T-helper 9 cell (primary cell): ENCODE data around the gene GJB2.

Experiments used
- DNase-seq: peaks from one replicate; pipeline ENCODE4 v3.0.0-alpha.2; 2020

The GJB2 gene

GRCh38 chr13:20192158-20192835, 441 bp downstream of the GJB2 start:
- no peak for DNase-seq

DNA sequence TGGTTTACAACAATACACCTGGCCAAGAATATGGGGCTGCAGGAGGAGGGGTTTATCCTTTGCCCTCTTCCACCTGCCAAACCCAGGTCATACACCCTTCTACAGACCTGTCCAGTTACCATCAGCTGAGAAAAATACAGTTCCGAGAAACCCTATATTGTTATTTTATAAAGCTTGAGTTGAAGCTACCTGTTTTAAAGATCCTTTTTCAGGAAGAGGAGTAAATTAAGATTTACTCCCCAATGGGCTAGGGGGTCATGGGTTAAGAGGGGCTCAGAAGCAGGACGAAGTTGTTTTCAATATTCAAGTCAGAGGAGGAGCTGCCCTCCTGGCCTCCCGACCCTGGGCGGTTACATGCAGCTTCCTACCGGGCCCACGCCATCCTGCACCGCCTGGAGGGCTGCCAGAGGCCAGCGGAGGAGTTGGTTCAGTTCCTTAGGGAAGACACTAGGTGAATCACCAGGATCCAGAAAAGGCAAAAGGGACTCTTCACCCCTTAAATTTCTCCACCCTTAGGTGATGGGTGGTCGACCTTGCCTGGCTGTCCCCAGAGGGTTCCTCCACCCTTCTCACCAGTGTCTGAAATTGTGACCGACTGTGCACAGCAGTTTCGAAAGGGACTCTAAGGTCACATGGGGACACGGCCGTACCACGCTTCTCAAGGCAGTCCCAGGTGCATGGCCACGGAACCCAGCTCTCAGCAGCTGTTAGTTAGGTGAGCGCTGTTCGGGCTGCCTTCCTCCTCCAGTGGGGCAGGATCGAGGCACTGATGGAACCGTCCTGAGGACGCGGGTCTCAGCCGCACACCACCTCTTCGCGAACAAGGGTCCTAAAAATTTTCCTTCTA, 1.2 kb downstream of the GJB2 start:
- DNase-seq: no peak

- DNase-seq: no peak
Measured at GRCh38 chr13:20190481-20191310, 2.0 kb downstream of the GJB2 start.

- DNase-seq: no peak
Measured at GRCh38 chr13:20190076-20190475, 2.7 kb downstream of the GJB2 start.

DNA sequence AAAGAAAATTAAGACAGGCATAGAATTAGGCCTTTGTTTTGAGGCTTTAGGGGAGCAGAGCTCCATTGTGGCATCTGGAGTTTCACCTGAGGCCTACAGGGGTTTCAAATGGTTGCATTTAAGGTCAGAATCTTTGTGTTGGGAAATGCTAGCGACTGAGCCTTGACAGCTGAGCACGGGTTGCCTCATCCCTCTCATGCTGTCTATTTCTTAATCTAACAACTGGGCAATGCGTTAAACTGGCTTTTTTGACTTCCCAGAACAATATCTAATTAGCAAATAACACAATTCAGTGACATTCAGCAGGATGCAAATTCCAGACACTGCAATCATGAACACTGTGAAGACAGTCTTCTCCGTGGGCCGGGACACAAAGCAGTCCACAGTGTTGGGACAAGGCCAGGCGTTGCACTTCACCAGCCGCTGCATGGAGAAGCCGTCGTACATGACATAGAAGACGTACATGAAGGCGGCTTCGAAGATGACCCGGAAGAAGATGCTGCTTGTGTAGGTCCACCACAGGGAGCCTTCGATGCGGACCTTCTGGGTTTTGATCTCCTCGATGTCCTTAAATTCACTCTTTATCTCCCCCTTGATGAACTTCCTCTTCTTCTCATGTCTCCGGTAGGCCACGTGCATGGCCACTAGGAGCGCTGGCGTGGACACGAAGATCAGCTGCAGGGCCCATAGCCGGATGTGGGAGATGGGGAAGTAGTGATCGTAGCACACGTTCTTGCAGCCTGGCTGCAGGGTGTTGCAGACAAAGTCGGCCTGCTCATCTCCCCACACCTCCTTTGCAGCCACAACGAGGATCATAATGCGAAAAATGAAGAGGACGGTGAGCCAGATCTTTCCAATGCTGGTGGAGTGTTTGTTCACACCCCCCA, 3.8 kb downstream of the GJB2 start:
- DNase-seq: no peak

DNA sequence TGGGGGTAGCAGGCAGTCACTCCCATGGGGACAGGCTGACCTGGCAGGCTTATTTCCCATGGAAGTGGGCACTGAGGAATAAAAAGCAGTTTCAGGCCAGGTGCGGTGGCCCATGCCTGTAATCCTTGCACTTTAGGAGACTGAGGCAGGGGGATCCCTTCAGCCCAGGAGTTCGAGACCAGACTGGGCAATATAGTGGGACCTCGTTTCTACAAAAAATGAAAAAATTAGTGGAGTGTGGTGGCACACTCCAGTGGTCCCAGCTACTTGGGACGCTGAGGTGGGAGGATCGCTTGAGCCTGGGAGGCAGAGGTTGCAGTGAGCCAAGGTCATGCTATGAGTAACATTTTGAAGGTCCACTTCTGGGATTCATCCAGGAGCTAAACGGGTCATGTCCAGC, 6.0 kb downstream of the GJB2 start:
- DNase-seq: no peak

GRCh38 chr13:20185366-20186056, 7.2 kb downstream of the GJB2 start:
- DNase-seq: no peak

GRCh38 chr13:20182231-20182846, 10.4 kb downstream of the GJB2 start:
- DNase-seq: no peak

- no peak for DNase-seq
Measured at GRCh38 chr13:20181188-20181587, 11.6 kb downstream of the GJB2 start.

GRCh38 chr13:20178156-20178555, 14.6 kb downstream of the GJB2 start:
- DNase-seq: no peak

DNA sequence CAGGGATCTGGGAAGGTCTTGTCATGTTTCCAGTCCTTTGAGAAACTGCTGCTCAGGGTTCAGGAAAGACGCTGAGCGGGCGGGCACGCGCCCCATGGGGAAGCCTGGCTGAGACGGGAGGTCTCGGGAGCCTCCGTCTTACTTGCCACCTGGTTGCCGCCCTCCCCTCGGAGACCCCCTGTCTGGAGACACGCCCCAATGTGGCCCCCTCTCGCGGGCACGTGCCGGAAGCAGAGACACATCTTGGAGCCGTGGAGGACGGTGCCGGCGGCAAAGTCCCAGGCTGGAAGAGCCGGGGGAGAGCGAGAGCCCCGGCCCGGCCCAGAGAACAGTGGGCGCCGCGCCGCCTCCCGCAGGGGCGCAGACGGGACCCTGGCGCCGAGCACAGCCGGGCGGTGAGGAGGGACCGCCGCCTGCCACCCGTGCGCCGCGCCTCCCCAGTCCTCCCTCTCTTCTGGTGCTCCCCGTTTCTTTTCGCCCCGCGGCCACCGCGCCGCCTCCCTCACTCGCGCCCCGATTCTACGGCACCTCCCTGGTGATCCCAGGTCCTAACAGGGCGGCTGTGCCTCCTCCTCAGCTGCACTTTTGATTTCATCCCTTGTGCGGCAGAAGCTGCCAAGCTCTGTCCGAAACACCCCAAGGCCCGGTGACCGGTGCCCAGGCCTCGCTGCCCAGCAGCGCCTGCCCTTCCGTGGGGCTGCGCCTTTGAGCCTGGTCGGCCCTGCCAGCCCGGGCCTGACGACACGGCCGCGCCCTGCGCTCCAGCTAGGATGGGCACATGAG, 15.5 kb downstream of the GJB2 start:
- DNase-seq: no peak

GRCh38 chr13:20175907-20176652, 16.7 kb downstream of the GJB2 start:
- no peak for DNase-seq

DNA sequence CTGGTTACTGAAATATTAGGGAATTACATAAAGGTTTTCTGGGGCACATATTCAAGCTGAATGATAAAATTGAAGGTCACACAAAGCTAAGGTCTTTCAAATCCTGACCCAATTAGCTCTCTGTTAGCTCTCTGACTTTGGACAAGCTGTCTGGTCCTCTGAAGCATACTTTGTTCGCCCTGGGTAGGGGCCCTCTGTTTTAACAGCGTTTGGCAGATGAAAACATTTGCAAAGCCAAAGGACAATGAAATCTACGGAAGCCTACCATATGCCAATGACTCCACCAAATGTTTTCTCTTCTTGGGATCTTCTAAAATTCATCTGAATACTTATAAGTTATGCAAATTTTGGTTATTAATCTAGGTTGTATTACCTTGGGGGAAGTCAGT, 17.3 kb downstream of the GJB2 start:
- DNase-seq: no peak

- no peak for DNase-seq
Measured at GRCh38 chr13:20174656-20175405, 17.9 kb downstream of the GJB2 start.

GRCh38 chr13:20173116-20173746, 19.5 kb downstream of the GJB2 start:
- no peak for DNase-seq

GRCh38 chr13:20171364-20171763, 21.4 kb downstream of the GJB2 start:
- no peak for DNase-seq

- DNase-seq: no peak
Measured at GRCh38 chr13:20170921-20171320, 21.8 kb downstream of the GJB2 start.

- no peak for DNase-seq
Measured at GRCh38 chr13:20168396-20168795, 24.3 kb downstream of the GJB2 start.
